ENCODE results near the gene DDOST.

The DDOST gene

GRCh38 chr1:20663969-20664715 is 3.0 kb upstream of the DDOST start:
- no peak for DNase-seq (ENCODE audit: low read depth)
- H3K4me3 ChIP-seq (ENCODE audit: low read depth, low read length), result no peak overlapping the region

DNA sequence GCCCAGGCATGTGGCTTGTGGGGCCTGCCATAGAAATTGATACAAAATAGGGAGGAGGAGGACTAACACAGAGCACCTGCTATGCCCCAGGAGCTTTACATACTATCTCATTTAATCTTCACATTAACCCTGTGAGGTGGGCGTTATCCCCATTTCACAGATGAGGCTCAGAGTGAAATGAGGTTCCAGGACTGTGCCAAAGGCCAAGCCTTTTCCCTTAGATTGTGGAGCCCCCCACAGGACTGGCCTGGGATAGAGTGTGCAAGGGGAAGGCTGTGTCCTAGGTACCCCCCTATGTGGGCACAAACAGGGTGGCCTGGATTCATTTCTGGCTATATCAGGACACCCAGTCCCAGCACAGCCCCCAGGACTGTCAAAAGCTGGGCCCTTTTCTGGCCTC is 2.2 kb upstream of the DDOST start:
- no peak for DNase-seq (ENCODE audit: low read depth)

GRCh38 chr1:20662110-20662475 is 924 bp upstream of the DDOST start:
- DNase-seq (ENCODE audit: low read depth), result no peak
- H3K4me3 ChIP-seq (ENCODE audit: low read depth, low read length), result peak overlapping the region; percentile 96

More for the DNA sequence above, 2.2 kb upstream of the DDOST start:
- no peak overlapping the region for H3K4me3 ChIP-seq (ENCODE audit: low read depth, low read length)

- no peak for DNase-seq (ENCODE audit: low read depth)
- peak overlapping the region; percentile 96 for H3K4me3 ChIP-seq (ENCODE audit: low read depth, low read length)
Measured at GRCh38 chr1:20660847-20661206, 342 bp downstream of the DDOST start.

DNA sequence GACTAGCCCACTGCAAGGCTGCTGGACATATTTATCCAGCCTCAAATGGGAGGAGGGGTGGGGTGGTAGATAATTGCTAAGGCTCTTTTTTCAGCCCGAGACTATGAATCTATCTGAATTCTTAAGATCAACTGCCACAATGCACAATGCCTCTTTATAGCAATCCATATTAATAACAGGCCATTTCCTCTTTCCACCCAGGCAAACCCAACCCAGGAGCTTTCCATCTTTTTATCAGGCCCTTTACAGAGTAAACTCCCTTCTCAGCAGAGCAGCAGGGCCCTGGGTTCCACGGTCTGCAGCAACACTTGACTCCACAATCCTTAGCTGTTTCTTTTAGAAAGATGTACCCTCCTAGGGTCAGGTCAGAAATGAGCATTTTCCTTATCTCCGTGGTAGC is 806 bp downstream of the DDOST start:
- H3K4me3 ChIP-seq (ENCODE audit: low read depth, low read length), result peak overlapping the region; percentile 96
- no peak for DNase-seq (ENCODE audit: low read depth)

DNA sequence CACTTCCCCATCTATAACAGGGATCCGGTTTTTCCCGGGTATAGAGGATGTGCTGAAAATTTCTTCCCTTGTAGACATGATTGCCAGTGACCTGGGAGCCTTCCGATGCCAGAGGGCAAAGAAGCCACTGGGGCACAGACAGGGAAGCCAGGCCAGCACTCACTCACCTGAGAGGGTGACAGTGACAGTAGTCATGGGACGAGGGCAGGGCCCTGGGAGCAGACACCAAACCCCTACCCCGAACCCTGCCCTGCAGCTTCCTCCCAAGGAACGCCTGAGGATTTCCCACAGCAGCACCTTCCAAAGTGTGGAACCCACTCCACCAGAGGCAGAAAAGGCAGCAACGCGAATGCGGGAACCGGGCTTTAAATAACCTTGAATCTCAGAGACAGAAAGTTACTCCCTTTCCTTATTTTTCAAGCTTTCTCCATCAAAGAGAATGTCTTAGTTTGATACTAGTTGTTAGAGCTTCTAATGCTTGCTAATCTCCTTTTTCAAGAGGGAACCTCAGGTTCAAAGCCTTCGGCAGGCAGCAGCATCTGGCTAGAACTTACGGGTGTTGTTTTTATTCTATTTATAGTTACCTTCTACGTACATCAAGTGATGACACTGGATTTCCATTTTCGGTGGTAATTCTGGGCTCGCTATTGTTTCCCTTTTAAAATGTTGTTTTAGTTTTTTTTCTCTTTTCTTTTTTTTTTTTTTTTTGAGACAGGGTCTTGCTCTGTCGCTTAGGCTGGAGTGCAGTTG is 2.8 kb downstream of the DDOST start:
- DNase-seq (ENCODE audit: low read depth), result no peak
- H3K4me3 ChIP-seq (ENCODE audit: low read depth, low read length), result no peak overlapping the region

DNA sequence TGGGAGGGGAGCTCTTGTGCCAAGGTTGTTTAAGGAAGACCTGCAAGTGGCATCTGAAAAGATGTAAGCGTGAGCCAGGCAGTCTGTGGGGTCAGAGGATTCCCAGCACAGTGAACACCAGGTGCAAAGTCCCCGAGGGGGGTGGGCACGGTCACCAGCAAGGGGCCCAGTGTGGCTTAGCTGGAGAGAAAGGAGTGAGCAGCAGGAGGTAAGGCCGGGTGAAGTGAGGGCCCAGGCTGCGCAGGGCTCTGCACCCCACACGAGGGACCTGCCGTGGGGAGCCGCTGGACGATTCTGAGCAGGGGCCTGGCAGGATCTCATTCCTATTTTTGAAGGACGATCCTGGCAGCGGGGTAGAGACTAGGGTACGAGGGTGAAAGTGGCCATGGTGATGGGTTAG is 4.1 kb downstream of the DDOST start:
- no peak for DNase-seq (ENCODE audit: low read depth)
- H3K4me3 ChIP-seq (ENCODE audit: low read depth, low read length), result no peak overlapping the region

GRCh38 chr1:20654104-20654690 is 7.0 kb downstream of the DDOST start:
- no peak overlapping the region for H3K4me3 ChIP-seq (ENCODE audit: low read depth, low read length)
- DNase-seq (ENCODE audit: low read depth), result no peak

DNA sequence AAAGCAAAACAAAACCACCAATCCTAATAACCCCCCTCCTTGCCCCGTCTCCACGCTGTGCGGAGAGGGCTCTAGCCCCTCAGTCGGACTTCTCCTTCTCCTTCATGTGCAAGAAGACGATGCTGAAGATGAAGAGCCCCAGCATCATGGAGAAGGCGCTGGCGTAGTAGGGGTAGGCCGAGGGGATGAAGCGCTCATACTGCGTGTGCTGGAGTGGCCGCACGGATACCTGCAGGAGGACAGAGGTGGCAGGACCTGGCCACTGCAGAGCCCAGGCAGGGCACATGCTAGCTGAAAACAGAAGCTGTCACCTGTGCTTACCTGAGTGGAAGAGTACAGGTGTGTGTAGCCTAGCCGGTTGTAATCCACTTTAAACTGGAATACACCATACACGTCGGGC is 8.9 kb downstream of the DDOST start:
- no peak for DNase-seq (ENCODE audit: low read depth)
- no peak overlapping the region for H3K4me3 ChIP-seq (ENCODE audit: low read depth, low read length)

GRCh38 chr1:20648946-20649345 is 12.2 kb downstream of the DDOST start:
- no peak for DNase-seq (ENCODE audit: low read depth)

DNA sequence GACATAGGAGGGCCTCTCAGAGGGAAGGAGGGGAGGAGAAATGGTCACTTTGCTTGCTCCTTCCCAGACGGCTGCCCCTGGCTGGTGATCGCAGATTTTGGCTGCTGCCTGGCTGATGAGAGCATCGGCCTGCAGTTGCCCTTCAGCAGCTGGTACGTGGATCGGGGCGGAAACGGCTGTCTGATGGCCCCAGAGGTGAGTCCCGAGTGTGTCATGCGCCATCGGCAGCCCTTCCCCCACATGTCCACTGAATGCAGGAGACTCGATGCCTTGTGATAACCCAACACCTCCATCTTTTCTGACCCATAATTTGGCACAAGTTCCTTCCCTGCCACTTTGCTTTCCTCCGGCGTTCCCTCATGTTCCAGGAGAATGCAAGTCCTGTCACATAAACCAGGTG is 12.7 kb downstream of the DDOST start:
- no peak for DNase-seq (ENCODE audit: low read depth)
- H3K4me3 ChIP-seq (ENCODE audit: low read depth, low read length), result no peak overlapping the region

More at GRCh38 chr1:20648946-20649345, 12.2 kb downstream of the DDOST start:
- no peak overlapping the region for H3K4me3 ChIP-seq (ENCODE audit: low read depth, low read length)

GRCh38 chr1:20645414-20645813 is 15.8 kb downstream of the DDOST start:
- no peak for DNase-seq (ENCODE audit: low read depth)
- no peak overlapping the region for H3K4me3 ChIP-seq (ENCODE audit: low read depth, low read length)

DNA sequence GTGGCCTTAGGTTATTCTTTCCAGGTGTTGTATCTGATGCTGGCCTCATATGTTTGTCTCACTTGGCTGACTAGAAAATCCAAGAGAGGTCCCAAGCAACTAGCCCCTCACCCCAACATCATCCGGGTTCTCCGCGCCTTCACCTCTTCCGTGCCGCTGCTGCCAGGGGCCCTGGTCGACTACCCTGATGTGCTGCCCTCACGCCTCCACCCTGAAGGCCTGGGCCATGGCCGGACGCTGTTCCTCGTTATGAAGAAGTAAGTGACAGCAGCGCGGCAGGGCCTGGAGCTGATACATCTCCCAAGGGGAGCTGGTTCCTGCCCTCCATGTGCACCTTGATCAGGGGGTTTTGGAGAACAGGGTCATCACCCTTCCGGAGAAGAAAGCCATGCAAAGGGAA is 16.8 kb downstream of the DDOST start:
- no peak for DNase-seq (ENCODE audit: low read depth)
- H3K4me3 ChIP-seq (ENCODE audit: low read depth, low read length), result no peak overlapping the region

GRCh38 chr1:20643080-20643479 is 18.1 kb downstream of the DDOST start:
- no peak for DNase-seq (ENCODE audit: low read depth)

GRCh38 chr1:20641975-20642374 is 19.2 kb downstream of the DDOST start:
- no peak for DNase-seq (ENCODE audit: low read depth)
- no peak overlapping the region for H3K4me3 ChIP-seq (ENCODE audit: low read depth, low read length)

More at GRCh38 chr1:20643080-20643479, 18.1 kb downstream of the DDOST start:
- H3K4me3 ChIP-seq (ENCODE audit: low read depth, low read length), result no peak overlapping the region

DNA sequence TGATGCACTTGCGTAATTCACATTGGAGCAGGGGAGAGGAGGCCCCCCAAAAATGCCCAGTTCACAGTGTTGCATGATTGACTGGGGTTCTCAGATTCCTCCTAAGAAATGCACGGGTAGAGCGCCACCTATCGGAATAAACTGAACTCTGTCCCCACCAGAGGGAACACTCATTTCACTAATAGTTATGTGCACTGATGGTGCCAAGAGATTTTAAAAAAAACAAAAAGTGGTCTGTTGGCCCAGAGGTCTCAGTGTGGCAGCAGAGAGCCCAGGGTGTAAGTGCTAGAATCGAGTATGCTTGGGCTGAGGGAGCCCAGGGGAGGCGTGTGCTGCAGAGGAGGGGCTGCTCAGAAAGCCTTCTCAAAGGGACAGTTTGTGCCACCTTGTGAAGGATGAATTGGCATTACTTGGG is 21.0 kb downstream of the DDOST start:
- no peak overlapping the region for H3K4me3 ChIP-seq (ENCODE audit: low read depth, low read length)
- DNase-seq (ENCODE audit: low read depth), result peak; percentile 9

GRCh38 chr1:20636785-20637347 is 24.3 kb downstream of the DDOST start:
- DNase-seq (ENCODE audit: low read depth), result no peak
- H3K4me3 ChIP-seq (ENCODE audit: low read depth, low read length), result no peak overlapping the region

DNA sequence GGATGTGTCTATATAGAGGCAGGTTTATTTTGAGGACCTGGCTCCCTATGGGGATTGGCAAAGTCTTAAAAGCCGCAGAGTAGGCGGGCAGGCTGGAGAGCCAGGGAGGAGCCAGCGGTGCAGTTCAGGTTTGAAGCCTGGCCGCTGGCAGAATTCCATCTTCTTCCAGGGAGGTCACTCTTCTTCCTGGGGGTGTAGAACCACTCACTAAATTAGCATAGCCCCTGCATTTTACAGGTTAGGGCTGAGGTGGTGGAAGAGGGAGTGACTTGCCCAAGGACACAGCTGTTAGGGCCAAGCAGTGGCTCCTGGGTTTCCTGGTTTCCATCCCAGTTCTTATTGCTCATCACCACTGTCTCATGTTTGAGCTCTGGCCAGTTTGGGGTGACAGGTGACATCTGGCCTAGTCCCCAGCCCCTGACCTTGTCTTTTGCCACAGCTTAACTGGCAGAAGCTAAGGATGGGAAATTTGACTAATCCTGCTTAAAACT is 26.5 kb downstream of the DDOST start:
- peak overlapping the region; percentile 87 for H3K4me3 ChIP-seq (ENCODE audit: low read depth, low read length)
- no peak for DNase-seq (ENCODE audit: low read depth)

DNA sequence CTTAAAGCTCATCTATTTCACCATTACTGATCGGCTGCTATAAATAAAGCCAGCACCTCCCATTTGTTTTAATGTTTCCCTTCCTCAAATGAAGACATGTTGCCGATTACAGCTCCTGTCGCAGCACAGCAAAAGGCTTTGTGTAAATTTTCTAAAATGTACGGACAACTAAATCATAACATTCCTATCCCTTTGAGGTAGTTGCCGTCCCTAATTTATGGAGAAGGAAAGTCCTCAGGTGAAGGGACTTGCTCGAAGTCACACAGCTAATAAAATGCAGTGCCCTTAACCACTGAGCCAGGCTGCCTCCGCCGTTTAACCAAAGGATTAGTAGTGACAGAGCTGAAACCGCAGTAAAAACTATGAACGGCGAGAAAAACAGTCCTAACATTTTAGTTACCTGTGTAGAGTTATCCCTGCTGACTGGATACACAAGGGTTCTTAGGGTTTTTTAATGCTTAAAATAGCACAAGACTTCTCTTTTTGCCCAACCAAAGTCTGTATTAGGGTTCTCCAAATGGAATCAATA is 27.0 kb downstream of the DDOST start:
- peak overlapping the region; percentile 87 for H3K4me3 ChIP-seq (ENCODE audit: low read depth, low read length)
- no peak for DNase-seq (ENCODE audit: low read depth)
